ENCODE results near the gene ANKRD6.
A peak's percentile ranks its signal among the peaks of the same experiment; 100 is the strongest.
"Not testable (repeated sequence)": the region's sequence is repeated elsewhere in the genome, so short reads cannot be mapped to it uniquely, and the experiment has no call there.

ANKRD6 gene

DNA sequence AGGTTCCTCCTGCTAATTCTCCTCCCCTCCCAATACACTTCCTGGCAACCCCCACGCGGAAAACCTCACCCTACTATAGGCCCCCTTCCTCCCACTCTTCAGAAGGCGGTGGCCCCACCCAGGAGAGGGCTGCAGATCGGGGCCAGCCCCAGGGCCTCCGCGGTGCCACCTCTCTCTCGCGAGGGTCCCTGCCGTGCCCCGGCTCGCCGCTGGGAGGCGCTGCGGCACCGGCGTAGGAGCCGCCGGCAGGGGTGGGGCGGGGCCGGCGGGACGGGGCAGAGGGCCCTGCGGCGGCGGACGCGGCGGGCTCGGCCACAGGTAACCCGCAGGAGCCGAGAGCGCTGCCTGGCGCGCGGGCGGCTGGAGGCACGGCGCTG is at the start of gene ANKRD6:
Gene ANKRD6, plus strand, starts transcription at position 278 of the 377 bp plus-strand sequence. CDS start 133,825 bp downstream, outside the sequence.
- peak within 1 kb of the TSS; percentile 12; the same call in 1 of the 2 replicates for H3K9ac ChIP-seq (ENCODE audit: low read depth, low read length)
- peaks cover 13% of the 10 kb centered on the region for H3K4me1 ChIP-seq (ENCODE audit: control insufficient read depth, insufficient read depth, low read length)
- H3K27ac ChIP-seq (ENCODE audit: low read depth, low read length) = no peak within 1 kb of the TSS
- no peaks in the 10 kb centered on the region for H3K9me3 ChIP-seq (ENCODE audit: control insufficient read depth, insufficient read depth, low read length)
- H3K36me3 ChIP-seq (ENCODE audit: control insufficient read depth, insufficient read depth, low read length) = no peaks in the 10 kb centered on the region
- H3K4me3 ChIP-seq (ENCODE audit: low read depth, low read length) = peak within 1 kb of the TSS; percentile 70
- peaks cover 25% of the 10 kb centered on the region for H3K27me3 ChIP-seq (ENCODE audit: control insufficient read depth, insufficient read depth, low read length)

DNA sequence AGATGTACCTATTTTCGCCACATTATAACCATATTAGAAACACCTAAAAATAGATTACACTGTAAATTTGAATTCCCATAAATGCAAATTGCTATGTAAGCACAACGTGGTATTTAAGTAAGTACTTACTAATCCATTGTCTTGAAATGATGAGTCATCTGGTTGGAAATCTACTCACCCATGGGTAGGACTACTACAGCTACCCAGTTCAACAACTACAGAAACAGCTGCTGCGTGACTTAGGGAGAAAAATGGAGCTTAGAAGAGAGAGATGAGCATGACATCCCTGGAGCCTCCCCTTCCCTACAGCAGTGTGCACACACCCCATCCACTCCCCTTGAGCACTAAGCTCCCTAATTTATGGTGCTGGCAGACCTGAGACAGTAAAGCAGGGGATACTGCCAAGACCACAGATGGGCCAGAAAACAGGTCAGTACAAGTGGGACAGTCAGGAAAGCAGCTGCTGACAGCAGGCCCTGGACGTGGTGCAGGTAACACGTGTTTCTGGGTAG is 47.7 kb upstream of the ANKRD6 start:
- no peak overlapping the region for H3K27ac ChIP-seq (ENCODE audit: low read depth, low read length)
- no peaks in the 10 kb centered on the region for H3K4me1 ChIP-seq (ENCODE audit: control insufficient read depth, insufficient read depth, low read length)
- H3K4me3 ChIP-seq (ENCODE audit: low read depth, low read length) = no peak overlapping the region
- H3K9me3 ChIP-seq (ENCODE audit: control insufficient read depth, insufficient read depth, low read length) = no peaks in the 10 kb centered on the region
- no peaks in the 10 kb centered on the region for H3K27me3 ChIP-seq (ENCODE audit: control insufficient read depth, insufficient read depth, low read length)
- no peaks in the 10 kb centered on the region for H3K36me3 ChIP-seq (ENCODE audit: control insufficient read depth, insufficient read depth, low read length)
- H3K9ac ChIP-seq (ENCODE audit: low read depth, low read length) = no peak overlapping the region

DNA sequence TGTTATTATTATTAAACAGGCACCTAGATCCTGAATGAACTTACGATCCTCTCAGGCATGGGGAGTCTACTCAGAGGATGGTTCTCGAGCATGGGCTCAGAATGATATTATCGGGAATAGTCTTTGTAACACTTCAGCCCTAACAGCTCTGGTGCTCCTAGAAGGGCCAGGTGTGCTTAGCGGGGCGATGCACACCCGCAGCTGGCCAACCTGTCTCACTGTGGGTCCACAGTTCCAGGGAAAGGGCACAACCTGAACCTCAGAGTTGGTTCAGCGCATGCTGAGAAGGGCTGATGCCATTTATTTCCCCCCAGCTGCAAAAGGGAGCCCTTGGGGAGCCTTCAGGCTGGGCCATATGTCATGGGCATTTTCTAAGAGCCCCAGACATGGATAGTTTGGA is 47.1 kb upstream of the ANKRD6 start:
- H3K27me3 ChIP-seq (ENCODE audit: control insufficient read depth, insufficient read depth, low read length) = no peaks in the 10 kb centered on the region
- no peaks in the 10 kb centered on the region for H3K36me3 ChIP-seq (ENCODE audit: control insufficient read depth, insufficient read depth, low read length)
- H3K27ac ChIP-seq (ENCODE audit: low read depth, low read length) = no peak overlapping the region
- H3K4me3 ChIP-seq (ENCODE audit: low read depth, low read length) = no peak overlapping the region
- H3K9ac ChIP-seq (ENCODE audit: low read depth, low read length) = no peak overlapping the region
- no peaks in the 10 kb centered on the region for H3K9me3 ChIP-seq (ENCODE audit: control insufficient read depth, insufficient read depth, low read length)
- H3K4me1 ChIP-seq (ENCODE audit: control insufficient read depth, insufficient read depth, low read length) = no peaks in the 10 kb centered on the region

DNA sequence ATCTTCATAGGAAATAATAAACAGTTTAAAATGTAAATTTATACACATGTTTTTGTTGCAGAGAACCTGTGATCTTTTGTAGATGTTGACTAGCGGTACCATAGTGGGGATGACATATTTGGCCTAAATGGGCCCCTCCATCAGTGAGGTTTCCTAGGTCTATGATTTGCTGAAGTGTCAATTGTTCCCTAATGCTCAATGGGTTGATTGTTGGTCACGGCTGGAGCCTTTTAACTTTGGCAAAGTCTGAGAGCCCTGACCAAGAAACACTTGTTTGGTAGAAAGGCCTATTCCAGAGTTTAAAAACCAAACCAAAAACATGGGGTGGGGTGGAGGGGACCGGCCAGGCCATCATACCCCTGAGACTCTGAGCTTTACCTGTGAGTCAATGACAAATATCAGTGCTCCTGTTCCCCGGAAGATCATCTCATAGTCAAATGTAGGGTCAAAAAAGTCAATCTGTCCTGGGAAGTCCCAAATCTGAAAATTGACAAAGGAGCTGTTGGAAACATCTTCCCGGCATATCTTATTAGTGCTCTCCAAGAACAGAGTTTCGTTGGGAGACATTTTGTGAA is 45.9 kb upstream of the ANKRD6 start:
- Histone ChIP-seq H3K9ac (ENCODE audit: low read depth, low read length) (no peak overlapping the region), H3K4me3 (ENCODE audit: low read depth, low read length) (no peak overlapping the region), H3K36me3 (ENCODE audit: control insufficient read depth, insufficient read depth, low read length) (no peaks in the 10 kb centered on the region), H3K27me3 (ENCODE audit: control insufficient read depth, insufficient read depth, low read length) (no peaks in the 10 kb centered on the region), H3K4me1 (ENCODE audit: control insufficient read depth, insufficient read depth, low read length) (no peaks in the 10 kb centered on the region), H3K27ac (ENCODE audit: low read depth, low read length) (no peak overlapping the region), H3K9me3 (ENCODE audit: control insufficient read depth, insufficient read depth, low read length) (no peaks in the 10 kb centered on the region)

DNA sequence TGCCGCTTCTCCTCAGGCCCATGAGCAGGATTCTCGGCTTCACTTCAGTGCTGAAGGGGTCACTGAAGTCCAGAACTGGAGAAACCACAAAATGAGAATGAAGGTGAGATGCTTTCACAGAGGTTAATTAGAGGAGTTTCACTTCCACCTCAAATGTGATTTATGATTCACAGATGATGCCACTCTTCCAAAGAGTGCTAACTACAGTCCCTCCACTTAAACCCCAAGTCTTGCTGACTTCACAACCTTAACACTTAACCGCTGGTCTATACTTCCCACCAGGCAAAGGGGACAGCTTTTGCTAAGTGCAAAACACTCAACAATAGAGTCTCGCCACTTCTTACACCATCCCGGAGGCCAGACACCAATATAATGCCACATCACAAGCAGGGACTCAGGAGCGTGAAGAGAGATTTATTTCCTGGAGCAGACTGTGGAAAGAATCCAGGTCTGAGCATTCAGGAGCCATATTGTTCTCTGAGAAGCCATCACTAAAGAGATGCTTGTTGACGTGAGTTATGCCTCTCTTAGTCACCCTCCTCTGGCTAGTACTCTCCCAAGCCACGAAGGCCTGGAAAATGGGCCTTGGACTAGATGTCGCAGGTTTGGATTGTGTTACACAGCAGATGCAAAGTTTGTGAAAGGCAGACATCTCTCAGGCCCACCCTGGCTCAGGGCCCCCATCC is 45.3 kb upstream of the ANKRD6 start:
- Histone ChIP-seq H3K27me3 (ENCODE audit: control insufficient read depth, insufficient read depth, low read length) (no peaks in the 10 kb centered on the region), H3K27ac (ENCODE audit: low read depth, low read length) (no peak overlapping the region), H3K9ac (ENCODE audit: low read depth, low read length) (no peak overlapping the region), H3K4me1 (ENCODE audit: control insufficient read depth, insufficient read depth, low read length) (no peaks in the 10 kb centered on the region), H3K9me3 (ENCODE audit: control insufficient read depth, insufficient read depth, low read length) (no peaks in the 10 kb centered on the region), H3K4me3 (ENCODE audit: low read depth, low read length) (no peak overlapping the region), H3K36me3 (ENCODE audit: control insufficient read depth, insufficient read depth, low read length) (no peaks in the 10 kb centered on the region)

DNA sequence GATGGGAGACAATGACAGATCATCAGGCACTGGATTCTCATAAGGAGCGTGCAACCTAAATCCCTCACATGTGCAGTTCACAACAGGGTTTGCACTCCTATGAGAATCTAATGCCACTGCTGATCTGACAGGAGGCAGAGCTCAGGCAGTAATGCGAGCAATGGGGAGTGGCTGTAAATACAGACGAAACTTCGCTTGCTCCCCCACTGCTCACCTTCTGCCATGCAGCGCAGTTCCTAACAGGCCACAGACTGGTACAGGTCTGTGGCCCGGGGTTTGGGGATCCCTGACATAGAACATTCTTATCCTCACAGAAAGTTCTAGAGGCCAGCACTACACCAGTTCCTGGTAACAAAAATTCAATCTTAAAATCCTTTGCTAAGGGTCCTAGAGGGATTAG is 44.1 kb upstream of the ANKRD6 start:
- Histone ChIP-seq H3K4me1 (ENCODE audit: control insufficient read depth, insufficient read depth, low read length) (no peaks in the 10 kb centered on the region), H3K27ac (ENCODE audit: low read depth, low read length) (no peak overlapping the region)

DNA sequence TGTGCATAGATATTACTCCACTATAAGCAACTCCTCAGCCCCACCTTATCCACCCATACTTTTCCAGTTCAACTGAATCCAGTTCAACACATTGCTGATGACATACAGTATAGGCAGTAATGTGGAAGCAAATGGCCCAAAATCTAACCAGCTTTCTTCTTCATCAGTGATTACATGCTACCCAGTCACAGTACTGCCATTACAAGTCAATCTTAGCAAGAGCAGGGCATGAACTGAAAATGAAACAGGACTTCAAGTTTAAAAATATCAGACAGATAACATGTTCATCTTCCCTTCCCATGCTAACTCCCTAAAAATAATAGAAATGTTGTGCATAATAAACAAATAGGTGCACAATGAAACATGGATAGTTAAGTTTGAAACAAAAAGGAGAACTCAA is 40.1 kb upstream of the ANKRD6 start:
- no peaks in the 10 kb centered on the region for H3K27me3 ChIP-seq (ENCODE audit: control insufficient read depth, insufficient read depth, low read length)
- no peak overlapping the region for H3K27ac ChIP-seq (ENCODE audit: low read depth, low read length)

More for the DNA sequence above, 44.1 kb upstream of the ANKRD6 start:
- Histone ChIP-seq H3K27me3 (ENCODE audit: control insufficient read depth, insufficient read depth, low read length) (no peaks in the 10 kb centered on the region), H3K4me3 (ENCODE audit: low read depth, low read length) (no peak overlapping the region), H3K9me3 (ENCODE audit: control insufficient read depth, insufficient read depth, low read length) (no peaks in the 10 kb centered on the region), H3K36me3 (ENCODE audit: control insufficient read depth, insufficient read depth, low read length) (no peaks in the 10 kb centered on the region), H3K9ac (ENCODE audit: low read depth, low read length) (no peak overlapping the region)

DNA sequence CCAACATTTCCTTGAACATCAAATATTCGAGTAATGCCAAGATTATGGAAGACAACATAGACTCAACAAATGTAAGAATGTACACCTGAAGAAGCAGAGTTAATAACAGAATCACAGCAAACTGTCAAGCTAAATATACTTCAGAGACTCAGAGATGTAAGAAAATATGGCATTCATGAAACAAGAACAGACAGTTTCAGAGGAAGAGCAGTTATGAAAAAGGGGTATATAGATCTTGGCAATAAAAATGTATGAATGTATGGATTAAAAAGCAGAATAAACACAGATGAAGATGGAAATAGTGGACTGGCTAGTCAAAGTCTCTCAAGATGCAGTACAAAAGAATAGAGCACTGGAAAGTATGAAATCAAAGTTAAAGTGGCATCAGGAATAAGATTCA is 39.3 kb upstream of the ANKRD6 start:
- H3K9me3 ChIP-seq (ENCODE audit: control insufficient read depth, insufficient read depth, low read length) = no peaks in the 10 kb centered on the region
- H3K4me1 ChIP-seq (ENCODE audit: control insufficient read depth, insufficient read depth, low read length) = no peaks in the 10 kb centered on the region
- H3K27ac ChIP-seq (ENCODE audit: low read depth, low read length) = no peak overlapping the region
- H3K4me3 ChIP-seq (ENCODE audit: low read depth, low read length) = no peak overlapping the region
- no peaks in the 10 kb centered on the region for H3K36me3 ChIP-seq (ENCODE audit: control insufficient read depth, insufficient read depth, low read length)
- H3K9ac ChIP-seq (ENCODE audit: low read depth, low read length) = no peak overlapping the region
- H3K27me3 ChIP-seq (ENCODE audit: control insufficient read depth, insufficient read depth, low read length) = no peaks in the 10 kb centered on the region

More for the DNA sequence above, 40.1 kb upstream of the ANKRD6 start:
- Histone ChIP-seq H3K9me3 (ENCODE audit: control insufficient read depth, insufficient read depth, low read length) (no peaks in the 10 kb centered on the region), H3K4me3 (ENCODE audit: low read depth, low read length) (no peak overlapping the region), H3K4me1 (ENCODE audit: control insufficient read depth, insufficient read depth, low read length) (no peaks in the 10 kb centered on the region), H3K9ac (ENCODE audit: low read depth, low read length) (no peak overlapping the region), H3K36me3 (ENCODE audit: control insufficient read depth, insufficient read depth, low read length) (no peaks in the 10 kb centered on the region)

DNA sequence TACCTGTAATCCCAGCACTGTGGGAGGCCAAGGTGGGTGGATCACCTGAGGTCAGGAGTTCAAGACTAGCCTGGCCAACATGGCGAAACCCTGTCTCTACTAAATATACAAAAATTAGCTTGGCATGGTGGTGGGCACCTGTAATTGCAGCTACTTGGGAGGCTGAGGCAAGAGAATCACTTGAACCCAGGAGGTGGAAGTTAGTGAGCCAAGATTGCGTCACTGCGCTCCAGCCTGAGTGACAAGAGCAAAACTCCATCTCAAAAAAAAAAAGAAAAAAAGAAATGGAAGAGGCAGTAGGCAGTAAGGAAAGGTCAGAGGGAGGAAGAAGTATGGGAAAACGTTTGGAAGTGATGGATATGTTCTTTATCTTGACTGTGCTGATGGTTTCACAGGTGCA is 35.1 kb upstream of the ANKRD6 start:
- not testable (repeated sequence) for H3K4me1 ChIP-seq (ENCODE audit: control insufficient read depth, insufficient read depth, low read length); H3K36me3 ChIP-seq (ENCODE audit: control insufficient read depth, insufficient read depth, low read length); H3K9me3 ChIP-seq (ENCODE audit: control insufficient read depth, insufficient read depth, low read length); H3K9ac ChIP-seq (ENCODE audit: low read depth, low read length); H3K27ac ChIP-seq (ENCODE audit: low read depth, low read length); H3K4me3 ChIP-seq (ENCODE audit: low read depth, low read length); H3K27me3 ChIP-seq (ENCODE audit: control insufficient read depth, insufficient read depth, low read length)

DNA sequence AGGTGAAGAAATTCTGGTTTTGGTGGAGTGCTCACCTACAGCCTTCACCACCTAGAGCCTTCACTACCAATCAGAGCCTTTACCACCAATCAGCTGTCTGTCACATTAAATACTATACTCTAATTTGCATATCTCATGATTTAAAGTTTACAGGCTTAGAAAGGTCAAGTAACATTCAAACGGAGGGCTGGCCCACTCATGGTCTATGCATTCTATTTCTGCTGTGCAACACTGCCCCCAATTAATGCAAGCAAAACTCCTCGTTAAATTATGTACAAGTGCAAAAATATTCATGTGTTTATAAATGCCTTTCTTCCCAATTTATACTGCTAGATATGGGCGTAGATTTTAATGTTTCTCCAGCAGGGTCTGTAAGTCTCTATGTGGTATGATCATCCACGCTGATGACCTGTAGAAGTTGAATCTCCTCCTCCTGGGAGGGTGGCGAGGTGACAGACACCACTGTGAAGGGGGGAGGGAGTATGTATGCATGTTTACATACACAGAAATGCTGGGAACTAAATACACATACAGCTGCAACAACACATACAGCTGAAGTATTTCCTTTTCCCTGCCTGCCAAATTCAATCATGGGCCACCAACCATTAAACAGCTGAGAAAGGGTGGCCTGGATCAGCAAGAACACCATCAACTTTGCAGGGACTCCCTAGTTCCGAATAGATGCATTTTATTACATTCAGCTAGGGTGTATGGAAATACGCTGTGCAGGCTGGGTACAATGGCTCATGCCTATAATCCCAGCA is 34.0 kb upstream of the ANKRD6 start:
- Histone ChIP-seq H3K9ac (ENCODE audit: low read depth, low read length) (no peak overlapping the region), H3K27me3 (ENCODE audit: control insufficient read depth, insufficient read depth, low read length) (no peaks in the 10 kb centered on the region), H3K4me1 (ENCODE audit: control insufficient read depth, insufficient read depth, low read length) (no peaks in the 10 kb centered on the region), H3K9me3 (ENCODE audit: control insufficient read depth, insufficient read depth, low read length) (no peaks in the 10 kb centered on the region), H3K27ac (ENCODE audit: low read depth, low read length) (no peak overlapping the region), H3K36me3 (ENCODE audit: control insufficient read depth, insufficient read depth, low read length) (no peaks in the 10 kb centered on the region), H3K4me3 (ENCODE audit: low read depth, low read length) (no peak overlapping the region)

DNA sequence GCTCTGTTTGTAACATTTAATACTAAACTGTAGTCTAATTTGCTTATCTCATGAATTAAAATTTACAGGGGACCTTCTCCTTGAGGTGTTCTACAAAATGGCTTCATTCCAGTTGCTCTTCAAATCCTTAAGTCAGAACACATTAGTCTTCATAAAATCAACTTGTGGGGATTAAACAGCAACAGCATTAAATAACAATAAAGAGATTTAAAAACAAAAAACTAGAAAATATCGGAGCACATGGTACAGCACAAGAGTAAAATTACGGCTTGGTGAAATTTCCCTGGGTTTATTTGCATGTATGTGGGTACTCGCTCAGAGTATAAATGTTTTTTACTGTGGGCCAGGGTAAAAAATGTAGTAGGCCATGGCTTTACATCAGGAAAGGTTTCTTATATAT is 32.9 kb upstream of the ANKRD6 start:
- Histone ChIP-seq H3K4me3 (ENCODE audit: low read depth, low read length) (no peak overlapping the region), H3K27me3 (ENCODE audit: control insufficient read depth, insufficient read depth, low read length) (no peaks in the 10 kb centered on the region), H3K36me3 (ENCODE audit: control insufficient read depth, insufficient read depth, low read length) (no peaks in the 10 kb centered on the region), H3K4me1 (ENCODE audit: control insufficient read depth, insufficient read depth, low read length) (no peaks in the 10 kb centered on the region), H3K9ac (ENCODE audit: low read depth, low read length) (no peak overlapping the region), H3K27ac (ENCODE audit: low read depth, low read length) (no peak overlapping the region), H3K9me3 (ENCODE audit: control insufficient read depth, insufficient read depth, low read length) (no peaks in the 10 kb centered on the region)
